HG03342 (cell line): ENCODE data around the gene WDR1.

Experiments used
- ATAC-seq: cut with Tn5 transposase; IDR thresholded peaks from one replicate; pipeline ENCODE4 v1.9.1; 2021; ENCODE audit warnings: mild to moderate bottlenecking, moderate library complexity; ENCODE audit not compliant: unreplicated experiment

WDR1 gene

GRCh38 chr4:10116569-10117358 is at the start of gene WDR1:
Gene WDR1 (minus strand): TSS chr4:10116799. CDS start chr4:10116666, 133 bp downstream.
- peak; percentile 85 for ATAC-seq

GRCh38 chr4:10164877-10165283 is 48.3 kb upstream of the WDR1 start:
- no peak for ATAC-seq

GRCh38 chr4:10163296-10163695 is 46.7 kb upstream of the WDR1 start:
- no peak for ATAC-seq

- no peak for ATAC-seq
These were observed 45.9 kb upstream of the WDR1 start for GRCh38 chr4:10162341-10163000.

GRCh38 chr4:10161840-10162239 is 45.2 kb upstream of the WDR1 start:
- no peak for ATAC-seq

GRCh38 chr4:10161146-10161545 is 44.5 kb upstream of the WDR1 start:
- no peak for ATAC-seq

GRCh38 chr4:10160281-10160856 is 43.8 kb upstream of the WDR1 start:
- ATAC-seq, result no peak

GRCh38 chr4:10159671-10160070 is 43.1 kb upstream of the WDR1 start:
- no peak for ATAC-seq

- ATAC-seq, result no peak
These were observed 41.8 kb upstream of the WDR1 start for GRCh38 chr4:10158333-10158942.

GRCh38 chr4:10157478-10158332 is 41.1 kb upstream of the WDR1 start:
- peak; percentile 88 for ATAC-seq

GRCh38 chr4:10154241-10154640 is 37.6 kb upstream of the WDR1 start:
- no peak for ATAC-seq

GRCh38 chr4:10153161-10153560 is 36.6 kb upstream of the WDR1 start:
- ATAC-seq, result no peak

GRCh38 chr4:10151182-10151581 is 34.6 kb upstream of the WDR1 start:
- ATAC-seq, result peak; percentile 71

- ATAC-seq, result no peak
These were observed 28.4 kb upstream of the WDR1 start for GRCh38 chr4:10144966-10145365.

GRCh38 chr4:10144479-10144878 is 27.9 kb upstream of the WDR1 start:
- ATAC-seq, result no peak

GRCh38 chr4:10143171-10143570 is 26.6 kb upstream of the WDR1 start:
- no peak for ATAC-seq

- ATAC-seq, result no peak
These were observed 24.5 kb upstream of the WDR1 start for GRCh38 chr4:10140866-10141759.

- no peak for ATAC-seq
These were observed 22.9 kb upstream of the WDR1 start for GRCh38 chr4:10139518-10139917.

- no peak for ATAC-seq
These were observed 18.7 kb upstream of the WDR1 start for GRCh38 chr4:10135260-10135659.

GRCh38 chr4:10134141-10134540 is 17.5 kb upstream of the WDR1 start:
- no peak for ATAC-seq
